ENCODE results near the gene SGMS1.

DNA sequence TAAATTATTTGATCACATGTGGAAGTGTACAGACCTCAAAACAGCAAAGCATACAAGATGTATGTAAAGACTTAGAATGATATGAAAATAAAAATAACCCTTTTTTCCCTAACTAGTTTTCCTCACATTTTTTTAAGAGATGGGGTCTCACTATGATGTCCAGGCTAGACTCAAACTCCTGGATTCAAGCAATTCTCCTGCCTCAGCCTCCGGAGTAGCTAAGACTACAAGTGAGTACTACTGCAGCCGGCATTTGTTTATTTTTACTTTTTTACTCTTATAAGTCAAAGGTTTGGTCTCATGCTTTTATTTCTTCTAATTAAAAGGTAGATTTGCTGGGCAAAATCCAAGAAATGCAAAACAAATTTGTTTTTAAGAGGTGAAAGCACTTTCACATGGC is 248.0 kb downstream of the SGMS1 start:
- TF ChIP-seq, protein P1, sequence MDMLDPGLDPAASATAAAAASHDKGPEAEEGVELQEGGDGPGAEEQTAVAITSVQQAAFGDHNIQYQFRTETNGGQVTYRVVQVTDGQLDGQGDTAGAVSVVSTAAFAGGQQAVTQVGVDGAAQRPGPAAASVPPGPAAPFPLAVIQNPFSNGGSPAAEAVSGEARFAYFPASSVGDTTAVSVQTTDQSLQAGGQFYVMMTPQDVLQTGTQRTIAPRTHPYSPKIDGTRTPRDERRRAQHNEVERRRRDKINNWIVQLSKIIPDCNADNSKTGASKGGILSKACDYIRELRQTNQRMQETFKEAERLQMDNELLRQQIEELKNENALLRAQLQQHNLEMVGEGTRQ (IDR thresholded peaks at IDR 0.05), result no peak
- TF ChIP-seq POLR2A (IDR thresholded peaks at IDR 0.05; ENCODE audit: low read length) (no peak), KDM1A (IDR thresholded peaks at IDR 0.05; ENCODE audit: low read depth) (no peak), MAX (IDR thresholded peaks at IDR 0.05) (no peak), REST (IDR thresholded peaks at IDR 0.05) (no peak), EP300 (IDR thresholded peaks at IDR 0.05) (no peak), SMC3 (IDR thresholded peaks at IDR 0.05) (no peak)
- TF ChIP-seq, protein P2, sequence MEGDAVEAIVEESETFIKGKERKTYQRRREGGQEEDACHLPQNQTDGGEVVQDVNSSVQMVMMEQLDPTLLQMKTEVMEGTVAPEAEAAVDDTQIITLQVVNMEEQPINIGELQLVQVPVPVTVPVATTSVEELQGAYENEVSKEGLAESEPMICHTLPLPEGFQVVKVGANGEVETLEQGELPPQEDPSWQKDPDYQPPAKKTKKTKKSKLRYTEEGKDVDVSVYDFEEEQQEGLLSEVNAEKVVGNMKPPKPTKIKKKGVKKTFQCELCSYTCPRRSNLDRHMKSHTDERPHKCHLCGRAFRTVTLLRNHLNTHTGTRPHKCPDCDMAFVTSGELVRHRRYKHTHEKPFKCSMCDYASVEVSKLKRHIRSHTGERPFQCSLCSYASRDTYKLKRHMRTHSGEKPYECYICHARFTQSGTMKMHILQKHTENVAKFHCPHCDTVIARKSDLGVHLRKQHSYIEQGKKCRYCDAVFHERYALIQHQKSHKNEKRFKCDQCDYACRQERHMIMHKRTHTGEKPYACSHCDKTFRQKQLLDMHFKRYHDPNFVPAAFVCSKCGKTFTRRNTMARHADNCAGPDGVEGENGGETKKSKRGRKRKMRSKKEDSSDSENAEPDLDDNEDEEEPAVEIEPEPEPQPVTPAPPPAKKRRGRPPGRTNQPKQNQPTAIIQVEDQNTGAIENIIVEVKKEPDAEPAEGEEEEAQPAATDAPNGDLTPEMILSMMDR (IDR thresholded peaks at IDR 0.05), result no peak

Measured in A549 (cell line).